DMS79 treated with DMSO at 0.1 percent for 48 hours (cell line): ENCODE results near the gene MFNG.

Experiments used
- DNase-seq: peaks from one replicate; lab custom pipeline; 2025; lab: John Stamatoyannopoulos, UW

Gene MFNG

GRCh38 chr22:37425369-37425768, 60.8 kb downstream of the MFNG start:
- no peak for DNase-seq

DNA sequence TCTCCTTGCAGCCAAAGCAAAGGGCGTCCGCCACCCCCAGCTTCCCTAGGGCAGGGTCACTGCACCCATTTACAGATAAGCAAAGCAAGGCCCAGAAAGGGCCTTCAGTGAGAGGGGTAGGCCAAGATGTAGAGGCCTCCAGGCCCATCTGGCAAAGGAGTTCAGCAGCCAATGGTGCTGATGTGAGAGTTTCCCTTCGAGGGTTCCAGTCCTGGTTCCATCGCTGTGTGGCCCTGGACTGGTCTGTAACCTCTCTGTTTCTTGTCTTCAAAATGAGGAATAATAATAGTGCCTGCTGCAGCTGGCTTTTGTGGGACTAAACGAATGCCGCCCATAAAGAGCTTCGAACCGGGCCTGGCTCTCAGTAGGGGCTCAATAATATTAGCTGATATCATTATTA, 62.9 kb downstream of the MFNG start:
- DNase-seq = no peak

DNA sequence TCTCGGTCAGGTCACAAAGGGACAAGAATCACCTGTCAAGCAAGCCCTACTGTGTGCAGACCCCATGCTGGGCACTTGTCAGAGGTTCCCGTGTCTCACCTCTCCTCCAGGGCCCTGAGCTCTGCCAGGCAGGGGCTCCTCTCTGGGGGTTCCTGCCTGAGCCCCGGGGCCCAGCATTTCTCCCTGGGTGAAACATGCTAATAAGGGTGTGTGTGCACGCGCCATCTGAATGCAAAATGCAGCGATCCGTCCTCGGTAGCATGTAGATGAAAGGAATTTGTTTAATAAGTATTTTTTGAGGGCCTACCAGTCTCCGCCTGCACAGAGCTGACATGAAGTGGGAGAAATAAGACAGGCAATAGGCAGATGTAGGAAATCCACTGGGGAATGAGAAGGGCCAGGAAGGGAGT, 64.7 kb downstream of the MFNG start:
- no peak for DNase-seq

DNA sequence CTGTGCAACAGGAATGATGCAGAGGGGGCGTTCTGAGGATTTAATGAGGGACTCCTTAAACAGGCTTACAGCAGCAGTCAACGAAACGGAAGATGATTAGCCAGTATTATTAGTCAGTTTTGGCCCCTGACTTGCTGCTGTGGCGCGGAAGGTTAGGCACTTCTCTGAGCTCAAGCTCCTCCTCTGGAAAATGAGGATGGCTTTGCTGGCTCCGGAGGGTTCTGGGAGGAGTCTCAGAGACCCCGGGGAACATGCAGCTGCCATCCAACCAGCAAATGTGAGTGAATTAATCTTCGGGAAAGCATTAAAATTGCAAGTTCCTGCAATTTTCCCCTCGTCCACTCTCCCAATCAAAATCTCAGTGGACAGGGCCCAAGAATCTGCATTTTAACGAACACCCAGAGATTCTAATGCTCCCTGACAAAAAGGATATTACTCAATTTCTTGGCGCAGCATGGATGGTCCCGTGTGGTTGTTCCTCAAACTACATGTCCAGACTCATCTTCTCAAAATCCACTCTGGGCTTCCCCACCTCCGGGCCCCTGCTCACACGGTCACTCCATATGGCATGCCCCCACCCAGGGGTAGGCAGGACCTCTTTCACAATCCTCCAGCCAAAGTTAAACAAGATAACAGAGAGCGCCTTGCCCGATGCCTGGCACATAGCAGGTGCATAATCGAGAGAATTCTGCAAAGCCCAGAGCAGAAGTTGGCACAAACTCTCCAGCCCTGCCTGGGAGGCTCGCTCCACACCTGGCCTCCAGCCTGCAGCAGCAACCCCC, 65.3 kb downstream of the MFNG start:
- DNase-seq = no peak

- no peak for DNase-seq
Measured at GRCh38 chr22:37419969-37420685, 66.1 kb downstream of the MFNG start.

DNA sequence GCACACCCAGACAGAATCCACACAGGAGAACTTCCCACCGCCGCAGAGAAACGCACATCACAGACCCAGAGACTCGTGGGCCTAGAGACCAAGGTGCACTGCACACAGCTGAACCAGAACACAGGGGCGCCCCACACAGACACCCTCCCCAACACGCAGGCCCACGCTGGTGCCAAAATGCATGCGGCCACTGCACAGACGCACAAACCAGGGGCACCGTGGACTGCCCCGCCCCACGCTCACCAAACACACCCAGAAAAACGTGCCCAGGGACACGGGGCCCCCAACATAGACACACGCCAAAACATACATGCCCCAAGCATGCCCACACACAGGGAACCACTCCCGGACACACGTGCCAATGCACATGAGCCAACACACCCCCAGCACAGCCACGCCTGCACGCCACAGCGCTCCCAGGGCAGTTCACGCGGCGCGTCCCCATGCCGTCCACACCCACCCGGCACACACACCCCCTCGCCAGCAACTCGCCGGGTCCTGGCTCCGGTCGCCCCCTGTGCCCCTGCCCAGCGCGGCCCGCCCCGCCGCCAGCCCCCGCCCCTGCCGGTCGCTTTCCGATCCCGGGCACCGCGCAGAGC, 66.7 kb downstream of the MFNG start:
- DNase-seq = no peak
